HepG2 (cell line): ENCODE results near the gene MON1A. TPM values are rescaled to one million over a fixed set of nuclear protein-coding genes. Genes with fewer than 3 reads are reported as not detected.
A peak's percentile ranks its signal among the peaks of the same experiment; 100 is the strongest.

Experiments
- ATAC-seq: fragments of 200-7000 bp; cut with Tn5 transposase; 3 replicates; pipeline ENCODE4 v1.9.1; 2020; ENCODE audit warnings: mild to moderate bottlenecking, moderate library complexity
- BruUV-seq: library from RNA; stranded (reverse); fragments of 400-500 nt; replicated peaks from 2 replicates; lab custom pipeline; 2021; lab: Mats Ljungman, UMichigan
- CTCF ChIA-PET: fragments of 300-600 bp; formaldehyde crosslinking; extraction: SDS; loops from one replicate; lab custom pipeline; 2021; ENCODE audit warnings: low total read pairs, inconsistent platforms, low intra/inter-chr PET ratio; lab: Yijun Ruan, JAX
- POLR2A ChIA-PET: fragments of 350-600 bp; sonication (Branson Sonifier 250); formaldehyde crosslinking; loops from one replicate; lab custom pipeline; 2020; ENCODE audit warnings: antibody characterized with exemption, inconsistent platforms; lab: Yijun Ruan, JAX
- DNase-seq: peaks from one replicate; pipeline ENCODE4 v3.0.0-alpha.2; 2015; ENCODE audit warnings: low spot score
- FAIRE-seq: peaks from 3 replicates; lab custom pipeline; 2011; peaks lifted over from hg19 to GRCh38; lab: Jason Lieb, UNC
- H2AFZ ChIP-seq: one replicate; pipeline ENCODE4 v1.6.1; 2011; ENCODE audit warnings: low read length, inconsistent platforms
- H3K27ac ChIP-seq: fragments of 300-600 bp; 3 replicates; pipeline ENCODE4 v1.8.0; 2011; ENCODE audit warnings: mixed run types, mild to moderate bottlenecking, mixed read lengths, low read length, inconsistent platforms; ENCODE audit not compliant: insufficient read depth; ENCODE audit errors: extremely low read length
- H3K27me3 ChIP-seq, 2 experiments: fragments of 200-600 bp in 1 of 2; 2 replicates in 1 of 2; 3 replicates in 1 of 2; pipeline versions ENCODE4 v1.6.0 to v1.8.0; 2011; ENCODE audit warnings: low read length in 2 of 2, mild to moderate bottlenecking in 2 of 2, moderate library complexity in 2 of 2, inconsistent platforms in 1 of 2; ENCODE audit not compliant: insufficient read depth in 2 of 2, control insufficient read depth in 1 of 2
- H3K36me3 ChIP-seq, 2 experiments: fragments of 200-600 bp in 1 of 2; replicated peaks in 1 of 2; 2 replicates in 1 of 2; 3 replicates in 1 of 2; pipeline versions ENCODE4 v1.5.1 to v1.8.0; 2011; ENCODE audit warnings: low read length in 2 of 2, inconsistent platforms in 1 of 2; ENCODE audit not compliant: insufficient read depth in 2 of 2, control insufficient read depth in 1 of 2
- H3K4me1 ChIP-seq: 2 replicates; pipeline ENCODE4 v1.5.1; 2012; ENCODE audit warnings: low read length, inconsistent platforms; ENCODE audit not compliant: insufficient read depth
- H3K4me2 ChIP-seq: 2 replicates; pipeline ENCODE4 v1.6.0; 2011; ENCODE audit warnings: low read depth, low read length, inconsistent platforms
- H3K4me3 ChIP-seq, 3 experiments: fragments of 200-600 bp in 1 of 3; sonication (generic), shearing (Covaris generic) in 1 of 3; replicated peaks in 1 of 3; 2 replicates each; pipeline ENCODE4 v1.5.1; 2011 to 2016; ENCODE audit warnings: low read length in 3 of 3, inconsistent platforms in 2 of 3, low read depth in 2 of 3, mild to moderate bottlenecking in 2 of 3, control low read depth in 1 of 3, mixed read lengths in 1 of 3; ENCODE audit not compliant: insufficient read depth in 1 of 3
- H3K79me2 ChIP-seq: one replicate; pipeline ENCODE4 v1.6.1; 2011; ENCODE audit warnings: low read length, inconsistent platforms; ENCODE audit not compliant: insufficient read depth
- H3K9ac ChIP-seq: 2 replicates; pipeline ENCODE4 v1.6.0; 2011; ENCODE audit warnings: mild to moderate bottlenecking, low read depth, low read length, inconsistent platforms; ENCODE audit not compliant: insufficient read depth
- H3K9me3 ChIP-seq: 2 replicates; pipeline ENCODE4 v1.5.1; 2012; ENCODE audit warnings: mild to moderate bottlenecking, low read length
- H4K20me1 ChIP-seq: 2 replicates; pipeline ENCODE4 v1.6.0; 2011; ENCODE audit warnings: inconsistent platforms, mild to moderate bottlenecking, low read length, moderate library complexity; ENCODE audit not compliant: insufficient read depth
- ATF3 ChIP-seq: sonication (generic); formaldehyde crosslinking; IDR thresholded peaks from 2 replicates; pipeline ENCODE4 v1.4.0; 2020; ENCODE audit warnings: missing genetic modification reagents
- BORCS8-MEF2B ChIP-seq: sonication (generic); formaldehyde crosslinking; IDR thresholded peaks from 2 replicates; pipeline ENCODE4 v1.8.0; 2022; ENCODE audit warnings: mild to moderate bottlenecking, missing genetic modification reagents
- CBFB ChIP-seq: sonication (generic); formaldehyde crosslinking; IDR thresholded peaks from 2 replicates; pipeline ENCODE4 v1.4.0; 2020; ENCODE audit warnings: missing genetic modification reagents
- KLF11 ChIP-seq: IDR thresholded peaks from 2 replicates; pipeline ENCODE4 v1.6.1; 2016; ENCODE audit warnings: missing compliant biosample characterization
- PITX1 ChIP-seq: sonication (generic); formaldehyde crosslinking; IDR thresholded peaks from 2 replicates; pipeline ENCODE4 v1.5.1; 2020; ENCODE audit warnings: mild to moderate bottlenecking, missing genetic modification reagents
- REPIN1 ChIP-seq: sonication (generic); formaldehyde crosslinking; IDR thresholded peaks from 2 replicates; pipeline ENCODE4 v1.8.0; 2022; ENCODE audit warnings: missing genetic modification reagents, low read depth, mild to moderate bottlenecking, borderline replicate concordance
- SAP130 ChIP-seq: IDR thresholded peaks from 2 replicates; pipeline ENCODE4 v1.6.1; 2016; ENCODE audit warnings: low read depth
- TFDP2 ChIP-seq: sonication (generic); formaldehyde crosslinking; IDR thresholded peaks from 2 replicates; pipeline ENCODE4 v1.4.0; 2020; ENCODE audit warnings: missing genetic modification reagents
- THAP11 ChIP-seq: IDR thresholded peaks from 2 replicates; pipeline ENCODE4 v1.6.1; 2016; ENCODE audit warnings: missing biosample characterization, missing genetic modification reagents
- THYN1 ChIP-seq: sonication (generic); formaldehyde crosslinking; IDR thresholded peaks from 2 replicates; pipeline ENCODE4 v1.8.1; 2023; ENCODE audit warnings: low read depth, mild to moderate bottlenecking, moderate library complexity, missing genetic modification reagents, borderline replicate concordance
- WIZ ChIP-seq: sonication (generic); formaldehyde crosslinking; IDR thresholded peaks from 2 replicates; pipeline ENCODE4 v1.5.1; 2020; ENCODE audit warnings: mild to moderate bottlenecking, missing genetic modification reagents
- ZNF10 ChIP-seq: sonication (generic); formaldehyde crosslinking; IDR thresholded peaks from 2 replicates; pipeline ENCODE4 v1.4.0; 2020; ENCODE audit warnings: mild to moderate bottlenecking, low read depth, missing genetic modification reagents, borderline replicate concordance
- ZNF333 ChIP-seq: sonication (generic); formaldehyde crosslinking; IDR thresholded peaks from 2 replicates; pipeline ENCODE4 v1.4.0; 2020; ENCODE audit warnings: mild to moderate bottlenecking, missing genetic modification reagents, borderline replicate concordance
- ZNF468 ChIP-seq: sonication (generic); formaldehyde crosslinking; IDR thresholded peaks from 2 replicates; pipeline ENCODE4 v1.8.0; 2022; ENCODE audit warnings: mild to moderate bottlenecking, moderate library complexity, missing genetic modification reagents
- ZNF589 ChIP-seq: sonication (generic); formaldehyde crosslinking; conservative IDR thresholded peaks from 2 replicates; pipeline ENCODE4 v1.8.0; 2022; ENCODE audit warnings: mild to moderate bottlenecking, moderate library complexity, missing genetic modification reagents
- ZNF7 ChIP-seq: IDR thresholded peaks from 2 replicates; pipeline ENCODE4 v1.6.1; 2016; ENCODE audit warnings: missing biosample characterization, missing genetic modification reagents
- ZNF747 ChIP-seq: sonication (generic); formaldehyde crosslinking; IDR thresholded peaks from 2 replicates; pipeline ENCODE4 v1.8.1; 2023; ENCODE audit warnings: missing genetic modification reagents, mild to moderate bottlenecking, borderline replicate concordance
- WGBS: methylation state at CpG from one replicate; pipeline ENCODE4 v1.1.6; 2017; ENCODE audit warnings: low lambda C conversion rate; 5-methylcytosine and 5-hydroxymethylcytosine counted together
- in situ Hi-C: cut with HindIII; loops from 2 replicates; pipeline ENCODE4 v1.10.0; 2017; ENCODE audit warnings: low pct_unique_long_range_greater_than_20kb; ENCODE audit not compliant: extremely low pct_ligation_motif_present
- intact Hi-C: fragments of 100-400 bp; cut with micrococcal nuclease; formaldehyde crosslinking; loops from one replicate; pipeline ENCODE4 v1.10.0; 2022; ENCODE audit not compliant: unreplicated experiment
- polyA plus RNA-seq, 8 experiments: library from polyadenylated mRNA; depleted of rRNA in 3 of 8; stranded (reverse) in 7 of 8; unstranded in 1 of 8; fragments of >200 nt; fragmentation: Illumina TruSeq in 4 of 8; extraction: Trizol in 4 of 8; gene quantifications; 2 replicates each; pipeline versions ENCODE4 v1.2.1 to v1.2.3, GENCODE V29; 2011 to 2016; ENCODE audit warnings: low read depth in 4 of 8, missing spikeins in 1 of 8, mixed read lengths in 1 of 8; ENCODE audit not compliant: insufficient read depth in 1 of 8
- total RNA-seq, 5 experiments: library from RNA; depleted of rRNA; stranded (reverse); fragments of >200 nt; fragmentation: Illumina TruSeq; extraction: Trizol; gene quantifications; 2 replicates each; pipeline ENCODE4 v1.2.3, GENCODE V29; 2016; ENCODE audit warnings: low read depth in 1 of 5
- TF ChIP-seq, protein P1 (sequence below): IDR thresholded peaks from 2 replicates; pipeline ENCODE4 v1.6.1; 2016; ENCODE audit warnings: missing compliant biosample characterization, missing genetic modification reagents, borderline replicate concordance
- TF ChIP-seq, protein P2 (sequence below): sonication (generic); formaldehyde crosslinking; IDR thresholded peaks from 2 replicates; pipeline ENCODE4 v1.8.0; 2022; ENCODE audit warnings: missing genetic modification reagents, mild to moderate bottlenecking, borderline replicate concordance

MON1A gene
- total and polyA plus RNA-seq, 2 of the 13 experiments (the other 11 are each of a cell fraction or from before 2014, with no cell fraction given) = 4.6 to 9.0 TPM

DNA sequence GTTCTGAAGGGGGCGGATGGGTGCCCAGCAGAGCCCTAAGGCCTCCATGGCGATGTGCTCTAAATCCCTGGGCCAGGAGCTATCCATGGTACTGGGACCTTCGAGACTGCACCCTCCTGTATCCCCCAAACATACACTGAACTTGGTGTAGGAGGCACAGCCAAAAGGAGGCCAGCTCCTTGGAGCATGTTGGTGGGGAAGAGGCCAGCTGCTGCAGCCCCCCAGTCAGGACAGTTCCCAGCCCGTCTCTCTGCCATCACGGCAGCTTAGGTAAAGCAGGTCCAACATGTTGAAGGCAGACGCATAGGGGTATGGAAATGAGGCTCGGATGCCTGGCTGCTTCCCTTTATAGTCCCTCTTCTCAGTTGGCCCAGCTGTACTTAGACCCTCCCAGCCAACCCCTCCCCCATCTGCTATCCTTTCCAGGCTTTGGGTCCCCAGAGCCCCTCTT, 61.7 kb downstream of the MON1A start (continued):
- TF ChIP-seq, protein P1, sequence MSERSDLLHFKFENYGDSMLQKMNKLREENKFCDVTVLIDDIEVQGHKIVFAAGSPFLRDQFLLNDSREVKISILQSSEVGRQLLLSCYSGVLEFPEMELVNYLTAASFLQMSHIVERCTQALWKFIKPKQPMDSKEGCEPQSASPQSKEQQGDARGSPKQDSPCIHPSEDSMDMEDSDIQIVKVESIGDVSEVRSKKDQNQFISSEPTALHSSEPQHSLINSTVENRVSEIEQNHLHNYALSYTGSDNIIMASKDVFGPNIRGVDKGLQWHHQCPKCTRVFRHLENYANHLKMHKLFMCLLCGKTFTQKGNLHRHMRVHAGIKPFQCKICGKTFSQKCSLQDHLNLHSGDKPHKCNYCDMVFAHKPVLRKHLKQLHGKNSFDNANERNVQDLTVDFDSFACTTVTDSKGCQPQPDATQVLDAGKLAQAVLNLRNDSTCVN (CRISPR knock-in tag) = peak; percentile 21; the same call in 1 of the 2 replicates
- TF ChIP-seq THAP11 (CRISPR knock-in tag) (no peak), SAP130 (CRISPR knock-in tag) (peak; percentile 30; the same call in 1 of the 2 replicates), REPIN1 (CRISPR knock-in tag) (0 out of 2 replicates have a peak, but pooled peaks have one; percentile 27), ZNF747 (no peak), ZNF589 (CRISPR knock-in tag) (peak; percentile 65; the same call in 1 of the 2 replicates), PITX1 (CRISPR knock-in tag) (0 out of 2 replicates have a peak, but pooled peaks have one; percentile 23), ZNF333 (CRISPR knock-in tag) (peak; percentile 33; the same call in 1 of the 2 replicates), WIZ (CRISPR knock-in tag) (peak; percentile 62; the same call in 1 of the 2 replicates), BORCS8-MEF2B (CRISPR knock-in tag) (0 out of 2 replicates have a peak, but pooled peaks have one; percentile 49), KLF11 (CRISPR knock-in tag) (0 out of 2 replicates have a peak, but pooled peaks have one; percentile 43)

DNA sequence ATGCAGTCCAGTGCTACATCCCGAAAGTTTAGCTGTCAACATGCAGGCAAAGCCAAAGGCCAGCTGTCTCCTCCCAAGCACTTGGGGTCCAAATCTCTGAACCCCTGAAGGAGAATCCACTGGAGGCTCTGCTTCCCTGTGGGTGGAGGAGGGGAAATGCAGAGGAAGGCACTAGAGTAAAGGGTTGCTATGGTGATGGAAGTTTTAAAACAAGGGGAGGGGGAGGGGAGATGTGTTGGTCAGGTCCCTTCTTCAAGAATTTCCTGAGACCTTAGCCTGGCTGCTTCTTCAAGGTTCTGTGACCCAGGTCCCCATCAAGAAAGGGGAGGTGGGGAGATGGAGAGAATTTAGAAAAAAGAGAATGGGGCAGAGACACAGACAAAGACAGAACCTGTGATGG, 62.2 kb downstream of the MON1A start:
- FAIRE-seq (no peak), DNase-seq (no peak), ATAC-seq (no peak)
- Histone ChIP-seq H3K4me2 (no peak overlapping the region), H3K4me1 (peaks cover 13% of the 10 kb centered on the region), H3K9ac (no peak overlapping the region), H3K4me3 (no peak overlapping the region), H3K79me2 (no peaks in the 10 kb centered on the region), H3K27ac (no peak overlapping the region), H2AFZ (no peak overlapping the region), H3K27me3 (peaks cover 3 to 70% of the 10 kb centered on the region in 2 experiments; a peak in 4 of 5 replicates), H4K20me1 (no peaks in the 10 kb centered on the region), H3K9me3 (no peaks in the 10 kb centered on the region), H3K36me3 (no peaks in the 10 kb centered on the region)
- CTCF ChIA-PET = no interaction called here
- in situ Hi-C loops (no loop called here), intact Hi-C loops (no loop called here)
- POLR2A ChIA-PET = interaction anchor here (1.0 kb wide), 1 partner anchor 34 kb away, joined by 3 read pairs; no protein-coding TSS in a partner anchor
- 13% methylated on average over 1 of the region's 1 CpG for WGBS
- BruUV-seq = no TSS peak
- TF ChIP-seq, protein P2, sequence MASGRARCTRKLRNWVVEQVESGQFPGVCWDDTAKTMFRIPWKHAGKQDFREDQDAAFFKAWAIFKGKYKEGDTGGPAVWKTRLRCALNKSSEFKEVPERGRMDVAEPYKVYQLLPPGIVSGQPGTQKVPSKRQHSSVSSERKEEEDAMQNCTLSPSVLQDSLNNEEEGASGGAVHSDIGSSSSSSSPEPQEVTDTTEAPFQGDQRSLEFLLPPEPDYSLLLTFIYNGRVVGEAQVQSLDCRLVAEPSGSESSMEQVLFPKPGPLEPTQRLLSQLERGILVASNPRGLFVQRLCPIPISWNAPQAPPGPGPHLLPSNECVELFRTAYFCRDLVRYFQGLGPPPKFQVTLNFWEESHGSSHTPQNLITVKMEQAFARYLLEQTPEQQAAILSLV (CRISPR knock-in tag) = no peak
- no peak for TF ChIP-seq ZNF10 (CRISPR knock-in tag)
- TF ChIP-seq ATF3 (CRISPR knock-in tag) = no peak
- no peak for TF ChIP-seq ZNF7 (CRISPR knock-in tag)
- TF ChIP-seq THYN1 (CRISPR knock-in tag) = no peak
- TF ChIP-seq CBFB (CRISPR knock-in tag) = no peak
- TF ChIP-seq TFDP2 (CRISPR knock-in tag) = no peak
- no peak for TF ChIP-seq ZNF468 (CRISPR knock-in tag)
